HTERT RPE-1 (cell line): Measurements from ENCODE around the gene CEACAM4.
"Not testable (repeated sequence)": the region's sequence is repeated elsewhere in the genome, so short reads cannot be mapped to it uniquely, and the experiment has no call there.

Experiments
- in situ Hi-C: fragments of 300-500 bp; cut with MboI; formaldehyde crosslinking; loops from 4 replicates; pipeline ENCODE4 v1.14.3; 2020; ENCODE audit warnings: low sequenced_read_pairs

The CEACAM4 gene

DNA sequence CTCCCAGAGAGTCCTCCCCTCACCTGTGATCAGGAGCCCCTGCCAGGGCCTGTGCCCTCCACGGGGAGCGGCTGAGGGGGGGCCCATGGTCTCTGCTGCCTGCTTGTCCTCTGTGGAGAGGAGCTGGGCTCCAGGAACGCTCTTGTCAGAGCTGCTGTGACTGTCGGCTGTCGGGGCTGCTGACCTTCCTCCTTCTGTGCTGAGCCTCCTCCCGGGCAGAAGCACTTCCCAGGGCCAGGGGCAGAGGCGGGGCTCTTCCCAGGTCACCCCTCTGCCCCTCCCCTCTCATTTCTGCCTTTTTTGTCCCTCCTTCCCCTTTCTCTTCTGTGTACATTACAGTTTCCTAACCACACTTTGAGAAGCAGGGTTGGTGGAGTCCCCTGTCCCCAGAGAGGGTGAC is at the start of gene CEACAM4:
CEACAM4 (minus strand) TSS at position 198 of the 400 bp plus-strand sequence; CDS start at position 87, 111 bp downstream.
- in situ Hi-C loops, result no loop called here

DNA sequence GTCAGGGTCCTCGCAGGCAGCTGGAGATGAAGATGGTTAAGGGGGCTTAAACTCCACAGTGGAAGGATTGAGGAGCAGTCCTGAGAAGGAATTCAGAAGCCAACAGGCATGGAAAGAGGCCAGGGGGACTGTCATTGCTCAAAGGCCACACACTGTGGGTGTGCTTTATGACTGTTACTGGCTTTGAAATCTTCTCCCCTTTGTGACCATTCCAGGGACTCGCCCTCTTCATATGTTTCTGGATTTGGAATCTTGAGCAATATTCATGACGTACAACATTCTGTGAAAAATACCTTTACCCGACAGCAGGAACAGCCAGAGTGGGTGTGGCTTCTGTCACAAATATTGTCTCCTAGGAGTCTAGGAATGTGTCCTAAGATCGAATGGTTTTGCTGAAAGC is 44.6 kb upstream of the CEACAM4 start:
- in situ Hi-C loops, result no loop called here

DNA sequence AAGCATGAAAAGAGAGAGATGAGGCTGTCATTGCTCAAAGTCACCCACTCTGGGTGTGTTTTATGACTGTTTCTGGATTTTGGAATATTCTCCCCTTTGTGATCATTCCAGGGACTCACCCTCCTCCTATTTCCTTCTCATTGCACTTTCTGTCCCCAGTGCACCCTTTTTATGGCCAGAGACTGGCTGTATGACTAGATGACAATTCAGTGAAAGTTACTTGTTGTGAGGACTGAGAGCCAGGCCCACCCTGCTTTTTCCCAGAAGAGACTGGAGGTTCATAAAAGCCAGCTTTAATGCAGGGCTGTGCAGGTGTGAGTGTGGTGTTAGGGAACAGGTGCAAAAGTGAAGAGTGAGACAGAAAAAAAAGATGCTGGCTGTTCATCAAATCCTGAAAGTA is 43.9 kb upstream of the CEACAM4 start:
- in situ Hi-C loops, result no loop called here

DNA sequence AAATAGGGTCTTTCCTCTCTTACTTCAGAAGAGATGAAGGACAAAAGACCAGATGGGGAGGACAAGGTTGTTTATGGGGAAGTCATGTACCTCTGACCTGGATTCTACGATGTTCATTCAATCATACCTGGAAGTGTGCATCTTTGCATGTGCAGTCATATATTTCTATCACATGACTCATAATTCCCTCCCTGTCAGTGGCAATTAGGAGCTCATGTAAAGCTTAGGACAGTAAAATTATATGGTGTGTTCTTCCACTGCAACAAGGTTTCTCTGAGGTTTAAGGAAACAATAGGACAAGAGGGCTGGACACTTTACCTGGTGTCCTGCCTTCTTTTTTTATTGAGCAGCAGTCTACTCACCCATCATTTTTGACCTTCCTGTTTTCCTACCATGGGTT is 41.4 kb upstream of the CEACAM4 start:
- in situ Hi-C loops, result no loop called here

DNA sequence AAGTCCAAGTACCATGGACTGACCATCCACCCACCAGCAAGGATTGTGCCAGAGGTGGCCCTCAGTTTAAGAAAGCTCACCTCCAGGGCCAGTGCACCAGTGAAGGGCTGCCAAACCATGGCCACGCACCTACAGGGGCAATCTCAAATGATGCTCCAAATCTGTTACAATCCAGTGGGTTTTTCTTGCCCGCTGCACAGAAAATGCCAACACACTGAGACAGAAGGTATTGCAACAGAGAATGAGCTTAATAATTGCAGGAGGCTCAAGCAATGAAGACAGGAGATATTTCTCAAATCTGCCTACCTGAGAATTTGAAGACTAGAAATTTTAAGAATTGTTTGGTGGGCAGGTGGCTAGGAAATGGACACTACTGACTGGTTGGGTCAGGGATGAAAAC is 39.2 kb upstream of the CEACAM4 start:
- in situ Hi-C loops, result no loop called here

DNA sequence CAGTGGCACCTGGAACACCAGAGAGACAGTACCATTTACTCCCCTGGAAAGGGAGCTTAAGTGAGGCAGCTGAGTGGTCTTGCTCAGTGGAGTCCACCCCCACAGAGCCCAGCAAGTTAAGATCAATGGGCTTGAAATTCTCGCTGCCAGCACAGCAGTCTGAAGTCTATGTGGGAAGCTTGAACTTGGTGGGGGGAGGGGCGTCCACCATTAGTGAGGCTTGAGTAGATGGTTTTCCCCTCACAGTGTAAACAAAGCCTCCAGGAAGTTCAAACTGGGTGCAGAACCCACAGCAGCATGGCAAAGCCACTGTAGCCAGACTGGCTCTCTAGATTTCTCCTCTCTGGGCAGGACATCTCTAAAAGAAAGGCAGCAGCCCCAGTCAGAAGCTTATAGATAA is 30.3 kb upstream of the CEACAM4 start:
- in situ Hi-C loops, result no loop called here

DNA sequence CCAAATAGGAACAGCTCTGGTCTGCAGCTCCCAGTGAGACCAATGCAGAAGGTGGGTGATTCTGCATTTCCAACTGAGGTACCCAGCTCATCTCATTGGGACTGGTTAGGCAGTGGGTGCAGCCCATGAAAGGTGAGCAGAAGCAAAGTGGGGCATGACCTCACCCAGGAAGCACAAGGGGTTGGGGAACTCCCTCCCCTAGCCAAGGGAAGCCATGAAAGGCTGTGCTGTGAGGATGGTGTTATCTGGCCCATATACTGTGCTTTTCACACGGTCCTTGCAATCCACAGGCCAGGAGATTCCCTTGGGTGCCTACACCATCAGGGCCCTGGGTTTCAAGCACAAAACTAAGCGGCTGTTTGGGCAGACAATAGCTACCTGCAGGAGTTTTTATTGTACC is 29.9 kb upstream of the CEACAM4 start:
- in situ Hi-C loops, result not testable (repeated sequence)

DNA sequence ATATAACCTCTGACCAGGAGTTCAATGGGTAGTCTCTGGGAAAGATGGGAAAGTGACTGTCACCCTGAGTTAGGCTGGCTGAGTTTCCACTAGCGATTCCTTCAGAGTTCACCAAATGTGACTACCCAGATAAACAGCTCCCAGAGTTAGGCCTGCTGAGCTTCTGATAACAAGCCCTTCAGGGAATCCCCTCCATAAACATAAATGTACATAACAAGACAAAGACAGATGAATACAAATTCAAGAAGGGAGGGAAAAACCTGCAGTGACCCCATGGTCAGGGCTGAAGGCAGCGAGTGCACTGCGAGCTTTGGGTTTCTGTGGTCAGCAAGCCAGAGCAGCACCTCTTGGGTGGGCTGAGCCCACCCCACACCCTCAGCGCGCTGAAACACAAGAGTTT is 25.4 kb upstream of the CEACAM4 start:
- in situ Hi-C loops, result no loop called here

DNA sequence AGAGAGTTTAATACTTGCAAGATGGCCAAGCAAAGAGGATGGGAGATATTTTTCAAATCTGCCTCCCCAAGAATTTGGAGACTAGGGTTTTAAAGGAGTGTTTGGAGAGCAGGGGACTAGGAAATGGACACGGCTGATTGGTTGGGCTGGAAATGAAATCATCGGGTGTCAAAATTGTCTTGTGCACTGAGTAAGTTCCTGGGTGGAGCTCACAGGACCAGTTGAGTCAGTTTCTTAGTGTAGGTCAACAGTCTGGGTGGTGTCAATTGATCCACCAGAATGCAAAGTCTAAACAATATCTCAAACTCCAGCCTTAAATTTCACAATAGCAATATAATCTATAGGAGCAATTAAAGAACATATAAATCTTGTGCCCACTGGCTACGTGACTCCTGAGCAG is 23.0 kb upstream of the CEACAM4 start:
- in situ Hi-C loops, result no loop called here

DNA sequence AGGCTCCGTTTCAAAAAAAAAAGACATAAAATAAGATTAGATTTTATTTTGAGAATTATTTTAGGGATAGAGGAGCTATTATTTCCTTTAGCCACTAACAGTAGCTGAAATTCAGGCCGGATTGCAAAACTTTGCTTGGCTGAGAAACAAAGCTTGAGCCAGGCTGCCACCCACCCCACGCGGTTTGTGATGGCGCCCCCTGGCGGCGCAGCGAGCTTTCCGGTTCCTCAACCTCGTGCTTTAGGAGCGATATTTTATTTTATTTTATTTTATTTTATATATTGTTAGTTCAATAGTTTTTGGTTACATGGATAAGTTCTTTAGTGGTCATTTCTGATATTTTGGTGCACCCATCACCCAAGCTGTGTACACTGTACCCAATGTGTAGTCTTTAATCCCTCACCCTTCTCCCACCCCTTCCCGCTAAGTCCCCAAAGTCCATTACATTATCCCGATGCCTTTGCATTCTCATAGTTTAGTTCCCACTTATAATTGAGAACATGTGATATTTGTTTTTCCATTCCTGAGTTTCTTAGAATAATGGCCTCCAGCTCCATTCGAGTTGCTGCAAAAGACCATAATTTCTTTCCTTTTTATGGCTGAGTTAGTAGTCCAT is 19.8 kb upstream of the CEACAM4 start:
- in situ Hi-C loops, result no loop called here

DNA sequence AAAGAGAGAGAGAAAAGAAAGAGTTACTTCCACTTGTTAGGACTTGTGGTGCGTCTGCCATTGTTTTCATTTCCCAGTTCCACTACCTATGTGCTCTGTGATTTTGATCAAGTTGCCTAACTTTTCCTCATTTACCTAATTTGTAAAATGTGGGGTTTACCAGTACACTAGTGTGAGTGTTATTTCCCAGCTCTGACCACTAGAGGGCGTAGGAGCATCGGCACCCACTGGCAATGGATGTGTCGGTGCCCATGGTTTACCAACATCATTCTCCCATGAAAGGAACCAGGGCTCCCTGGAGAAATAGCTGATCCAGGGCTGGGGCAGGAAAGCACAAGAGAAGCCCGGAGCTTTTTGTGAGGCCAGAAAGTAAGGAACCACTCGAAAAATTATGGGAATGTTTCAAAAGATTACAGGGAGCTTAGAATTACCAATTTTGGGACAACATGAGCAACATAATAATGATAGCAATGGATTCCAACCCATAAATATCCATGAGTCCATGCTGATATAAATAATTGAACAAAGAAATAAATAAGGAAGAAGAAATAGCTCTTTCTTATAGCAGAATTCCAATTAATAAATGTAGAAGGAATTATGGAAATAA is 15.1 kb upstream of the CEACAM4 start:
- in situ Hi-C loops, result no loop called here

DNA sequence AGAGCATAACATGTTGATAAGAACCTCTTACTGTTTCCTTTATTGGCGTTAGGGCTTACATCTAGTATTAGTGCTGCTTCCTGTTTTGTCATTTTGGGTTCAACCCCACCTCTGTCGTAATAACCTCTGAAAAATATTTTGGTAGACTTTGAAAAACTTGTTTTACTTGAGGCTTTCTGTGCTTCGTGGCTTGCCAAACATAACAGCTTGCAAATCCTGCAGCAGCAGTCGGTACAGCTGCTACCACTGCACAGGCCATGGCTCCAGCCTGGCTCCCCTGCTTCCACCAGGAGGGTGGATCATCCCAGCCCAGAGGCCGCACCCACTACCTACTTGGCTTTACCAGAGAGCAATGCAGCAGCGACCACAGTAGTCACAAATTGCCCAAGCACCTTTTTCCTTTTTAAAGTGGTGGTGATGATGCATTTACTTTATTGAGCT is 11.8 kb upstream of the CEACAM4 start:
- in situ Hi-C loops, result no loop called here

DNA sequence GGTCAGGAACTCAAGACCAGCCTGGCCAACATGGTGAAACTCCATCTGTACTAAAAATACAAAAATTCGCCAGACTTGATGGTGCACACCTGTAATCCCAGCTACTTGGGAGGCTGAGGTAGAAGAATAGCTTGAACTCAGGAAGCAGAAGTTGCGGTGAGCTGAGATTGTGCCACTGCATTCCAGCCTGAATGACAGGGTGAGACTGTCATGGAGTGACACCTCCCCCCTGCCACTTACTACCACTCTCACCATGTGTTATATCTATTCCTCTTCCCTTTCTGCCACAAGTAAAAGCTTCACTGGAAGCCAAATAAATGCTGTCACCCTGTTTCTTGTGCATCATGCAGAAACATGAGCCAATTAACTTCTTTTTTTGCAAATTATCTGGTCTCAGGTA is 10.6 kb upstream of the CEACAM4 start:
- in situ Hi-C loops, result no loop called here

DNA sequence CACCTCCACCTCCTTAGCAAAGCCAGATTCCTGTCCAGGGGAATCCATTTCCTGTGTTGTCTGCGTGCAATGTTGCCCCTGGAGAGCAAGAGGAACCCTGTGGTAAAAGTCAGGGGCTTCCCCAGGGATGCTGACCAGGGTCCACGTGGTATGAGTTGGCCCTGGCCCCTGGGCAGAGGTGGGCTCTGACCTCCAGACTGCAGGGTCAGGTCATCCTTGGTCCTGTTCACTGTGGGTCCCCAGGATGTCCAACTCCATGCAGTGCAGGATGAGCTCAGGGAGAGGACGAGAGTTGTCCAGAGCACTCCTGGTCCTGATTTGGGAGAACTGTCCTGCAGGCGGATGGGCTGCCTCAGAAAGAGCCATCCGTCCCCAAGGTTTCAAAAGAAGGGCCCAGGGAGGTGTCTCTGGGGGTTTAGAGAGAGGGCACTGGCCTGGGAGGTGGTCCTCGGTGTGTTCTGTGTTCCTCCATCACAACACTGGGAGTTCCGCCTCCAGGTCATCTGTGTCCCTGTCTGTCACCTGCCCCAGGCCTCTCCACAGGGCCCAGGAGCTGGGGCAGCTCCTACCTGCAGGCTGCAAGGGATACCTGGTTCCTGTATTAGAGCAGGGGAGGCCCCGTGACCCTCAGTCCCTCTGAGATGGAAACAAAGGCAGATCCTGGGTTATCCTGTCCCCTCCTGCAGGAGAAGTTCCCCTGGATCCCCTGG is 1.2 kb upstream of the CEACAM4 start:
- in situ Hi-C loops, result no loop called here

DNA sequence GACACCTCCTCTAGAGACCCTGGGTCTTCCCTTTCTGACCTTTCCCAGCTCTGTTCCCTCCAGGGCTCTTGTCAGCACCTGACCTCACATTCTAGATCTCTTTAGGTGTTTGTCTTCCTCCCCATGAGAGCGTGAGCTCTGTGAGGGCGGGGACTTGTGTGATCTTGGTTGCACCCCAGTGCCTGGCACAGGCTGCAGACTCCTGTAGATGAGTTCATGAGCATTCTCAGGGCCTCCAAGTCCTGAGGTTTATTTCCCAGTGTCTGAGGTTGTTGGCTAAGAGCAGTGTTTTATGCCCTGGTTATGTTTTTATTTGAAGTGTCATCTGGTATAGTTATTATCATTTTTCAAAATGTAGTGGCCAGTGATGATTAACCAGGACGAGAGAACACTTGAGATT is 596 bp downstream of the CEACAM4 start:
- in situ Hi-C loops, result no loop called here

DNA sequence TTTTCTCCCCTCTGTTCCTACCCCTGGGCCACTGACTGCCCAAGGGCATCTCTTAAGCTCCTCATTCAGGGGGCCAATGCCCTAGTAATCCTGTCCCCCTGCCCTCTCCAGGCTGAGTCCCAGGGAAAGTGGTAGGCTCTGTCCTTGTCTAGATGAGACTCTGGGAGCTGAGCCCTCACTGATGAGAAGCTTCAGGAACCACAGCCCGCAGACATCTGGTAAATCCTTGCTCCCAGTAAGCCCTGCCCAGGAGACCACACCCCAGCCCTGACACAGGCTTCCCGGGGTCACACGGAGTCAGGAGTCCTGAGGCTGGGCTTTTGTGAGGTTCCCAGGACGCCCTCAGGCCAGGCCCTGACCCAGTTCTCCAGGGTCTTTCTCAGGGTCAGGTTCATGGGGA is 1.9 kb downstream of the CEACAM4 start:
- in situ Hi-C loops, result no loop called here

DNA sequence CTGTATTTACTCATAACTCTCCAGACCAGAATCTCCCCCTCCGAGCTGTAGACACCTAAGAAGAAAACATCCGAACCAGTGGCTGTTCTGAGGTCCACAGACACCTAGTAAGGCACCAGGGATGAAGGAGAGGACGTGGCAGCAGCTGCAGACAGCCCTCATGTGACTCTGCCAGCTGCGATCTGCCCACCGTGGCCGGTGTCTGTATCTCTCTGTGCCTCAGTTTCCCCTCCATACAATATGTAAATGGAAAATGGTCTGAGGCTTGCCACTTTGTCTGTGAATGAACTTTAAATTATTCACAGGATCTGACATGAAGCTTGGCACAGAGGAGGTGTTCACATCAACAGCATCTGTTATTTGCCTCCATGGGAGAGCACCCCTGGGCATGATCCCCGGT is 2.4 kb downstream of the CEACAM4 start:
- in situ Hi-C loops, result no loop called here

DNA sequence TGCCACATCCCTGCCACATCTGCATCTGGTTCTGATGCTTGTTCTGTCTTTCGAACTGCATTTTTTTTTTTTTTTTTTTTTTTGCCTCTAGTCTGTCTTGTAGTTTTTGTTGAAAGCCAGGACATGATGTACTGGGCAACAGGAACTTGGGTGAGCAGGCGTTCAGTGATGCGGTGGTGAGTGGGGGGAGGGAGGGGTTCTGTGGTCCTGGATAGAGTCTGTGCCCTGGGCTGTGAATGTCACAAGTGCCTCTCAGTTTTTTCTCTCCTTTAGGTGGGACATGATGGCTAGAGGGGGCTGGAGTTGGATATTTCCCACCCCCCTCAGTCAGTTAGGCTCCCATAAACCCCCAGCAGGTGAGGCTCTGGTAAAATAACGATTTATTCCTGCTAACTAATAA is 3.5 kb downstream of the CEACAM4 start:
- in situ Hi-C loops, result no loop called here

DNA sequence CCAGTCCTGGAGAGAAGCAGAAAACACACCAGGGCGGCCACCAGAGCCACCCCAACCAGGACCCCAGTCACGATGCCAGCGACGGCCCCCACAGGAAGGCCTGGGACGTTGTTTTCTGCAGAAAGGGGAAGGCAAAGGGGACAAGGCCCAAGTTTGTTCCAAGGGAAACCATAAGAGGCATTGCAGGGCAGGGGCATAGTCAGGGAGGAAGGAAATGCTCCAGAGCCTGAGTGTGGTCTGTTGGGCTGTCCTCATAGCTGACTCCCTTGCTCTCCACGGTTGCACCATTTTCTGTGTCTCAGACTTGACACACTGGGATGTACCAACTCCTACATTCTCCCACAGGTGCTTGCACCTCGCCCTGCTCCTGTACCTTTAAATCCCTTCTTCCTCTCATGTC is 5.2 kb downstream of the CEACAM4 start:
- in situ Hi-C loops, result no loop called here

DNA sequence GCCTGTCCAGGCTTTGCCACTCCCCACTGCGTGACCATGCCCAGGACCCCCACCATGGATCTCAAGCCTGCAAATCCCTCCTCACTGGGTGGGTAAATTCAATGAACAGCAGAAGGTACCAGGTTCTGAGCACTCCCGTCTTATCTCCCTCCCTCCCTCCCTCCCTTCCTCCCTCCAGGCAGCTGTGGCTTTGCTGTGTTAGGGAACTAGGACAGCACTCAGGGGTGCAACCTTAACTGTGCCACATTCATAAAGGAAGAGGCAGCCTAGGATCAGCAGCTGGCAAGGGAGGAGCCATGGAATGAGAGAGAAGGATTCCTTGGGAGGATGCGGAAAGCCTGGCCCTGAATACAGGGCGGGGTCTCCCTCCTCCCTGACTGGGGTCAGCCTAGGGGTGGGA is 5.6 kb downstream of the CEACAM4 start:
- in situ Hi-C loops, result no loop called here

DNA sequence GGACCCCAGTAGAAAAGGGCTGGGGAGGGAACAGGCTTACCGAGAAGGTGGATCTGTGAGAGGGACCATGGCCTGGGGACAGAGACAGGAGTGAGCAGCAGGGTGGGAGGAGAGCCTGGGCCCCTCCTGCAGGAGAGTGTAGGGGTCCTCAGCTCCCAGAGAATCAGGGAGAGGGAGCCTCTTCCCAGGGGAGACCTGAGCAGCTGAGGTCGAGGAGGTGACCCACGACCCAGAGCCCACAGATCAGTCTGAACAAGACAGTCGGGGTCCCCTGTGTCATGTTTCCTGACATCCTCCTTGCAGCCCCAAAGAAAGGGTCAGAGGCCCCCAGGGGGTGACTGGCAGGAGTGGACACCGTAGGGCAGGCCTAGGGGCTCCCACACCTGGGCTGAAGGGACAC is 6.7 kb downstream of the CEACAM4 start:
- in situ Hi-C loops, result no loop called here

DNA sequence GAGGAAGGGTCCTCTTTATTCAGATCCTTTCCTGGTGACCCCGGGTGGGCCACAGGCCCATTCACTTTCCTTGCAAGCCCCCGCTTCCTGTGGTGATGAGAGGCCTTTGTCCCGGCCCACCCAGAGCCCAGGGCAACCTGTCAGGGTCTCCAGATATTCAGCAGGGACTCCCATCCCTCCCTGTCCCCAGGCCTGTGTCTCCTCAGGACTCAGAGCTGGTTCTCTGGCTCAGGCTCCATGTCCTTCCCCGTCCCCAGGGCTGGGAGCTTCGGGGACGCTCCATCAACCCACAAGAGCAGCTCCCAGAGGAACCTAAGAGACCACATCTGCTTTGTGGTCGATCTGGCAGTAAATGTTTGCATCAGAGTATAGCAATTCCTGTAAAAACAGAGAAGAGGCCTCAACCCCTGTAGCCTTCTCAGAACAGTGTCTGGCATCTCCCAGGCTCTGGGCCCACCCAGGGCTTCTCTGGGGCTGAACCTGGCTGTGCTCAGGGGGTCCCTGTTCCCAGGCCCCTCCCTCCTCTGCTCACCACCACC is 7.8 kb downstream of the CEACAM4 start:
- in situ Hi-C loops, result no loop called here
